ENCODE measurements around the gene ZDHHC7.
"Not testable (repeated sequence)": the region's sequence is repeated elsewhere in the genome, so short reads cannot be mapped to it uniquely, and the experiment has no call there.

Gene ZDHHC7

DNA sequence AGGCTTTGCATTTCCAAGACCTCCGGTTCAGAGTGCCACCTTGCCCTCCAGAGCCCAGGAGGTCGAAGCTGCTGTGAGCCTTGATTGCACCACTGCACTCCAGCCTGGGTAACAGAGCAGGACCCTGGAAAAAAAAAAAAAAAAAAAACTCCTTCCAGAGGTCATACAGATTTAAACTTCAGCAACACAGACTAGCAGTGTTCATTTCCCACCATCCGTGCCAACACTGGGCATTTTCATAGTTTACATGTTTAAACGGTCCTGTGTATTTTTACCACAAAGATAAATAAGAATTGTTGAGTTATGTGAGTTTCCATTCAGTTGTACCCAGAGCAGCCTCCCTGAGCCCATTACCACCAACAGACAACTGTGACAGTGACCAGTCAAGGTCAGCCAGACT, 50.4 kb downstream of the ZDHHC7 start:
- DNase-seq: no peak

GRCh38 chr16:84959784-84960417, 51.4 kb downstream of the ZDHHC7 start:
- no peak for DNase-seq

DNA sequence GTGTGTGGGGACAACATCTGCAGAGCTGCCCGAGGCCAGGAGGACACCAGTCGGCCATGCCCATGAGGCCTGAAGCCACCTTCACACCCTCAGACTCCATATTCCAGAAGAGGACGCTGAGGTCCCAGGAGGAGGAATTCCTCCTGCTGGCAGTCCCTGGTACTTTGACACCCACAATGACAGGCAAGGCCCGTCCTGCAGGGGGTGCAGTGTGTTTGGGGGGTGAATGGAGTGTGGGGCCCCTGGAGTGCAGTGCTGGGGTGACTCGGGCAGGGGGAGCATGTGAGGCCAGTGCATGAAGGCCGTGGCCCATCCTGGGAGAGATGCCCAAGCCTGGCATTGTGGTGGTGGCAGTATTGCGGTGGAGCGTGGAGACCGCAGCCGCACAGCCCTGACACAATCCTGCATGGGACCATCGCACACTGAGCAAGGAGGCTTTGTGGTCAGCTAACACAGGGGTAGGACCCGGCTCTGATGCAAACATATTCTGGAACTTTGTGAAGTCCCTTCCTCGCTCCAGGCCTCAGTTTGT, 52.2 kb downstream of the ZDHHC7 start:
- DNase-seq: no peak

DNA sequence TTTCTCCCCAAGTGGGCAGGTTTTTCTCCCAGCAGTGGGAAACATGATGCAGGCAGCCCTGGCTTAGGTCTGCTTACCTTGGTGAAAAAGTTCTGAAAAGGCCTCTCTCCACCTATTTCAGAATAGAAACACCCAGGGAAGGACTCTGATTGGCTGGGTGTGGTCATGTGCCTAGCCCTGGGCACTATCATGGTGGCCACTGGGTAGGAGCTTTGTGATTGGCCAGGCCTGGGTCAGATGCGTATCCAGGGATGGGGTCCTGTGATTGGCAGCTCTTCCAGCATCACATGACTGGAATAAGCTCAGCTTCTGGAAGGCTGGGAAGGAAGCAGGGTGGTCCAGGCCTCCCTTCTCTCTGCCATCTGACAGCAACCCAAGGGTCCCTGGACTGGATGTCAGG, 53.5 kb downstream of the ZDHHC7 start:
- no peak for DNase-seq

DNA sequence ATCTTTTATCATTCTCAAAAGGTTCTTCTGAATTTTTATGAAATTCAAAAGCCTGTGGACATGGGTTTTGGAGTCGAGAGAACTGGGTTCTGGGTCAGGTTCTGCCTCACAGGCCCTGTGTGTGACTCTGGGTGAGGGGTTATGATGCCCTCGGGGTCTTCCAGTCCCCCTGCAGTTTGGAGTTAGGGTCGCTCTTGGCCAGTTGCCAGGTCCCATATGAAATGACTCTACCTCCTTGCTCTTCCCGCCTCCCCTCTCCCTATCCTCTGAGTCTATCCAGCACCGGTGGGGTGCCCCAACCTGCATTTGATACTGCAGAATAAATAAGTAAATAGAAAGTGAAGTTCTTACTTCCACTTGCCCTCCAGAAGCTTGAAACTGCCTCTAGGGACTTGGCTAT, 54.1 kb downstream of the ZDHHC7 start:
- DNase-seq: no peak

DNA sequence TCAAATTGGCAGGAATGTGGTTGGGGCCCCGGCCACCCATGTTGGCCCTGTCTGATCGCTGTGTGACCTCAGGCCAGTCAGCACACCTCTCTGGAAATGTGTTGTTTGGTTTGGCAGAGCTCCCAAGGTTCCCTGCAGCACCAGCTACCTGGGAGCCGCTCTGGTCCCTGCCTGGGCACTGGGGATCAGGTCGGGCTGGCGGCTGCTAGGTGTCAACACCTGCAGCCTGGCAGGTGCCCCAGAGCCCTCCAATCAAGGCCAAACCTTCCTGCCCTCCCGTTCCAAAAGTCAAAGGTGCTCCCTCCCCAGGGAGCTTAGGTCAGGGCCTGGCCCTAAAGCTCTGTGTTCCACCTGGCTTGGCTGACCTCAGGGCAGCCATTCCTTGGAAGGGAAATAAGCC, 55.9 kb downstream of the ZDHHC7 start:
- DNase-seq: no peak

DNA sequence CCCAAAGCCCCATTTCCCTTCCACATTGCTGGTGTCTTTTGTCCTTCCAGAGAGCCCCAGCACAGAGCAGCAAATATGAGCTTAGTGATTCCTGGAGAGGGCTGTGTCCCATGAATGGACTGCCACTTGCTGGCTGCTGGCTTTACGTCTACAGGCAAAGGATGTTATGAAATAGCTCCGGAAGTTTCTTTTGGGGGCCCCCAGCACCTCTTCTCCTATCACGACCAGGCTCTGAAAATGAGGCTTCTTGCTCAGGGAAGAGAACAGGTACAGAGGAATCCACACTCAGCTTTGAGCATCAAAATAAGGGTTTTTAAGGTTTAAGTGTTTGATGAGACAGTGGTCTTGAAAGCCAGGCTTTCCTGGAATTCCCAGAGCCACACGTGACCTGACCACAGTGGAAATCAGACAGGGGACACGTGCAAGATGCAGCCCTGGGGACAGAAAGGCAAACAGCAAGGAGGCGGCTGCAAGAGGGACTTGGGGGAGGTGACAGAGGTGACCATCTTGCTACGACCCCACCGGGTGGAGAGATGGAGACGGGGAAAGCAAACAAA, 58.1 kb downstream of the ZDHHC7 start:
- DNase-seq: no peak

- peak; percentile 69 to 77 for DNase-seq
These were observed 58.8 kb downstream of the ZDHHC7 start for GRCh38 chr16:84952335-84953189.

GRCh38 chr16:84950906-84951305, 60.4 kb downstream of the ZDHHC7 start:
- DNase-seq: peak; percentile 39 to 49

DNA sequence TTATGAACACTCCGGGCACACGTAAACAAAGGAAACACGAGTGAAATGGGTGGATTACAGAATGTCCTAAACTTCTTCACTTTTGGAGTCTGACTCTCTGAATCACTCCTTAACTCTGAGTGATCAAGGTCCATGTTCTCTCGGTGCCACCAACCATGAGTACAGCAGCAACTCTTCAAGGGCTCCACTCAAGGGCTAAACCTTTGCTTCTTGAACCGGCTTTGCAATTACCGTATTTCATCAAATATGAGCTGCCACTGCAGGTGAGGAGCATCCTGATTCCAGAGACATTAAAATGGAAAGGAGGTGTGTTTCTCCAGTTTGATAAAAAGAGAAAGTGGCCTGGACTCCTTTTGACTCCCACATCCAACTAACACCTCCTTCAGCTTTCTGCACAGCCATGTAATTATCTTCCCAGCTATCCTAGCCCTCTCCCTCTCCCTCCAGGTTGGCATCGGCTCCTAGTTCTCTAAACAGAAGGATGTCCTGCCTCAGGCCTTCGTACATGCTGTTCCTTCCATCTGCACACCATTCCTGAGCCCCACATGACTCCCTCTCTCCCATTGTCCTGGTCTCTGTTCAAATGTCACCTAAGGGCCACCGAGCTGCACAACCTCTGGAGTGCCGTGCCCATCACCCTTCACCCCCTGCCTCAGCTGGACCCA, 61.4 kb downstream of the ZDHHC7 start:
- no peak for DNase-seq

GRCh38 chr16:84948851-84949610, 62.3 kb downstream of the ZDHHC7 start:
- no peak for DNase-seq

- no peak for DNase-seq
These were observed 63.1 kb downstream of the ZDHHC7 start for GRCh38 chr16:84947996-84948850.

DNA sequence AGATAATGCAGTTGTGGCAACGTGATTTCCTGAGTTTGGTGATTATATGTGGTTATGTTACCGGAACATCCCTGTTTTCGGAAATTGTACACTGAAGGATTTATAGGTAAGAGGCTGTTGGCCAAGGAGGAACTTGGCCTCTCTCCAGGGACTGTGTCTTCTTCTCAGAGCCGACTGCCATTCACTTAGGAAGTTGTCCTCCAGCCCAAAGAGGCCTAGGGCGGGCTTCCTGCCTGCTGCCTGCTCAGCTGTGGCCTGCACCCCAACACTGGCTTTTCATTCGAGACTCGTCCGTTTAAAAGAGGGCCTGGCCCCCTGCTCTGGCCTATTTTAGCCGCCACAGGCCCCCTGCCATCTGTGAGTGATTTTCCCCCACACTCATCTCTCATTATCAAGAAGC, 64.3 kb downstream of the ZDHHC7 start:
- no peak for DNase-seq

DNA sequence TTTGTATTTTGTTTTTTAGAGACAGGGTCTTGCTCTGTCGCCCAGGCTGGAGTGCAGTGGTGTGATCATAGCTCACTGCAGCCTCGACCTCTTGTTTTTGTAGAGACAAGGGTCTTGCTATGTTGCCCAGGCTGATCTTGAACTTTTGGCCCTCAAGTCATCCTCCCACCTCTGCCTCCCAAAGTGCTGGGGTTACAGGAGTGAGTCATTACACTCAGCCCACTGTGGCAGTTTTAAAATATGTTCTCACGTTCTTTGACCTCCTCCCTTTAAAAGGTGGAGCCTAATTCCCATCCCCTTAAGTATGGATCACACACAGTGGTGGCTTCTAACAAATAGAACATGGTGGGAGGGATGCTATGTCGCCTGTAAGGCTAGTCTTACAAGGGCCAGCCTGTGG, 67.7 kb downstream of the ZDHHC7 start:
- DNase-seq: no peak

GRCh38 chr16:84942786-84943185, 68.5 kb downstream of the ZDHHC7 start:
- DNase-seq: no peak

DNA sequence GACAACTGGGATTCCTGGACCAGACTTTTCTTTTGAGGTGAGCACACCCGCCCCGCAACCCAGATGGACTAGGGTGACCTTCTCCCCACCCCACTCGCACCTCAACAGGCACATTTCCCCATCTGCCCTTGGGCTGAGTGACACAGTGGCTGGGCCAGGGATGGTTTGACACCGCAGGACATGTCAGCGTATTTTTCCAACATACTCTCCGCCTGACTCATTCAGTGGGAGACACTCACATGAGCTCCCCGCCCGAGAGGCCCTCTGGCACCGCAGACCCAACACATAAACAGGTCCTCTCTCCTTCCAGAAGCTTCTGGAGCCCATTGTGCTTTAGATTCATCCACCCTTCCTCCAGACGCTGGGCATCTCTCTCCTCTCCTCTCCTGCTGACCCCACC, 69.4 kb downstream of the ZDHHC7 start:
- DNase-seq: no peak

- no peak for DNase-seq
These were observed 70.4 kb downstream of the ZDHHC7 start for GRCh38 chr16:84940670-84941551.

- not testable (repeated sequence) for DNase-seq
These were observed 72.7 kb downstream of the ZDHHC7 start for GRCh38 chr16:84938616-84939015.

DNA sequence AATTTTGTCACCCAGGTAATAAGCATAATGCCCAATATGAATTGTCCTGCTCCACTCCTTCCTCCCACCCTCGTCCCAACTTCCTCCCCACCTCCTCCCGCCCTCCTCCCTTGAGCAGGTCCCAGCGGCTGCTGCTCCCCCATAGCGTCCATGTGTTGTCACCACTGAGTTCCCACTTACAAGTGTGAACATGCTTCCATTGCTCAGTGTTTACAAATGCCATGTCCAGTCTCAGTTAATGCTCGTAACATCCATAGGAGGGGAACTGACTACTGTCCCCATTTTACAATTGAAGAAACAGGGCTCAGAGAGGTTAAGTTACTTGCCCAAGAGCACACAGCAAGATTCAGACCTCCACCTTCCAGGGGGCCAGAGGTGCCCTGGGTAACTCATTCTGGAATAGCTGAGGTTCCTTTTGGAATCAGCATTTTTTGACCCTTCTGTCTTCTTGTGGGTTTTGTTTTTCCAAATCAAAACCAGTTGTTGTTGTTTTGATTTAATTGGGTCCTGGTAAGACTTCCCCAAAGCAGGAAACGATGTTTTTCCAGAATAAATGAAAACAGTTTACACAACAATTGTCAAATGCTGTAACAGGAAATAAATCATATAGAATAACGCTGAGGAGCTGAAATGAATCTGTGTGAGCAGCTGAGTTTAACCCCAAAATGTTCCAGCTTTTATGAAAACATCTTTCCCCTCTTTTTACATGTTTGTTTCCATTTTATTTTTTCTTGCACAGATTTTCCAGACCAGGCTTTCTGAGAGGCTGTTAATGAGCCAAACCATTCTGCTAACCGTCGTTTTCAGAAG, 73.9 kb downstream of the ZDHHC7 start:
- no peak for DNase-seq
